HFFc6 (cell line): ENCODE data around the gene DNM1. TPM values are rescaled to one million over a fixed set of nuclear protein-coding genes. Genes with fewer than 3 reads are reported as not detected.

Experiments used
- DNase-seq: peaks from one replicate; pipeline ENCODE4 v3.0.0-alpha.2; 2018
- H3K27ac Mint-ChIP-seq: 2 replicates; pipeline ENCODE4 v1.8.0; 2020; ENCODE audit warnings: mild to moderate bottlenecking, mixed read lengths
- H3K27me3 Mint-ChIP-seq: 2 replicates; pipeline ENCODE4 v1.8.0; 2021; ENCODE audit warnings: mild to moderate bottlenecking, moderate library complexity, mixed read lengths; ENCODE audit not compliant: insufficient read depth
- H3K36me3 Mint-ChIP-seq: 2 replicates; pipeline ENCODE4 v1.8.0; 2021; ENCODE audit warnings: low read depth, mixed read lengths
- H3K4me1 Mint-ChIP-seq: 2 replicates; pipeline ENCODE4 v1.8.0; 2020; ENCODE audit warnings: low read depth, mixed read lengths
- H3K4me3 Mint-ChIP-seq: 2 replicates; pipeline ENCODE4 v1.8.0; 2020; ENCODE audit warnings: mild to moderate bottlenecking, moderate library complexity, mixed read lengths
- H3K9me3 Mint-ChIP-seq: 2 replicates; pipeline ENCODE4 v1.8.0; 2020; ENCODE audit warnings: mild to moderate bottlenecking, mixed read lengths
- total RNA-seq, 6 experiments: library from RNA; stranded (reverse); fragmentation: NEBNext Ultra II Directional; extraction: Animal tissue kit (Norgen Biotek cat#: 25700); gene quantifications; 2 replicates in 1 of 6; 3 replicates in 5 of 6; pipeline ENCODE4 v1.2.3, GENCODE V29; 2021
- TF ChIP-seq, protein P1 (sequence below): fragments of 200-600 bp; sonication (generic); IDR thresholded peaks from 2 replicates; pipeline ENCODE4 v1.5.0; 2021; ENCODE audit warnings: antibody characterized with exemption, mild to moderate bottlenecking

DNM1 gene
- total RNA-seq, 6 experiments from 2014 or later = 17.4 to 38.2 (median 32.7) TPM

- peaks cover 15% of the 10 kb centered on the region for H3K36me3 Mint-ChIP-seq
These were observed 33.3 kb upstream of the DNM1 start for GRCh38 chr9:128169925-128170324.

GRCh38 chr9:128174062-128174461, 29.1 kb upstream of the DNM1 start:
- H3K9me3 Mint-ChIP-seq = no peaks in the 10 kb centered on the region
- no peak overlapping the region for H3K4me3 Mint-ChIP-seq
- DNase-seq = no peak
- H3K27me3 Mint-ChIP-seq = no peaks in the 10 kb centered on the region
- TF ChIP-seq, protein P1, sequence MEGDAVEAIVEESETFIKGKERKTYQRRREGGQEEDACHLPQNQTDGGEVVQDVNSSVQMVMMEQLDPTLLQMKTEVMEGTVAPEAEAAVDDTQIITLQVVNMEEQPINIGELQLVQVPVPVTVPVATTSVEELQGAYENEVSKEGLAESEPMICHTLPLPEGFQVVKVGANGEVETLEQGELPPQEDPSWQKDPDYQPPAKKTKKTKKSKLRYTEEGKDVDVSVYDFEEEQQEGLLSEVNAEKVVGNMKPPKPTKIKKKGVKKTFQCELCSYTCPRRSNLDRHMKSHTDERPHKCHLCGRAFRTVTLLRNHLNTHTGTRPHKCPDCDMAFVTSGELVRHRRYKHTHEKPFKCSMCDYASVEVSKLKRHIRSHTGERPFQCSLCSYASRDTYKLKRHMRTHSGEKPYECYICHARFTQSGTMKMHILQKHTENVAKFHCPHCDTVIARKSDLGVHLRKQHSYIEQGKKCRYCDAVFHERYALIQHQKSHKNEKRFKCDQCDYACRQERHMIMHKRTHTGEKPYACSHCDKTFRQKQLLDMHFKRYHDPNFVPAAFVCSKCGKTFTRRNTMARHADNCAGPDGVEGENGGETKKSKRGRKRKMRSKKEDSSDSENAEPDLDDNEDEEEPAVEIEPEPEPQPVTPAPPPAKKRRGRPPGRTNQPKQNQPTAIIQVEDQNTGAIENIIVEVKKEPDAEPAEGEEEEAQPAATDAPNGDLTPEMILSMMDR = no peak
- no peak overlapping the region for H3K27ac Mint-ChIP-seq
- H3K4me1 Mint-ChIP-seq = peaks cover 17% of the 10 kb centered on the region
- peaks cover 13% of the 10 kb centered on the region; the same call in 1 of the 2 replicates for H3K36me3 Mint-ChIP-seq

More at GRCh38 chr9:128169925-128170324, 33.3 kb upstream of the DNM1 start:
- Mint-ChIP-seq H3K4me3 (no peak overlapping the region), H3K27me3 (peaks cover 2% of the 10 kb centered on the region; the same call in 1 of the 2 replicates), H3K4me1 (peaks cover 13% of the 10 kb centered on the region), H3K9me3 (no peaks in the 10 kb centered on the region), H3K27ac (no peak overlapping the region)
- TF ChIP-seq, protein P1 = no peak
- no peak for DNase-seq

DNA sequence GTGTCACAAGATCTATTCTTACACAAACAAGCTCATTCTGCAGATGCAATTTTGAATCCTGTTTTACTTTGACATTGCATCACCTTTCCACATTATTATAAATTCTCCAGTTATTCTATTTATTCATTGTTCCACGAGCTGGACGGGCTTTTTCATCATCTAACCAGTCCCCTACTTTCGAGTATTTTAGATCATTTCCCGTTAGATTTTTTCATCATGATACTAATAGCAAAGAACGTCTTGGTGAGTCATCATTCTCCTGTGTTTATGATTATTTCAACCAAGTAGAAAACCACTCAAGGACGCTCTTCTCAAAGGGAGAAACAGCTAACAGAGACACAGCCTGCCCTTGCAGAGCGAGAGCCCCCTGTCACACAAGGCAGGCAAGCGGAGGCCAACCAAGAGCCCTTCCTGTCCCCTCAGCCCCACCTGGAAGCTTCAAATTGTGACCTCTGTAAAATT, 28.0 kb upstream of the DNM1 start:
- no peak for DNase-seq
- Mint-ChIP-seq H3K4me1 (peaks cover 13% of the 10 kb centered on the region), H3K9me3 (no peaks in the 10 kb centered on the region), H3K27ac (peak overlapping the region; percentile 17), H3K4me3 (no peak overlapping the region), H3K36me3 (peaks cover 9% of the 10 kb centered on the region; the same call in 1 of the 2 replicates), H3K27me3 (no peaks in the 10 kb centered on the region)
- TF ChIP-seq, protein P1 = no peak

GRCh38 chr9:128175726-128176125, 27.5 kb upstream of the DNM1 start:
- no peak for DNase-seq
- Mint-ChIP-seq H3K36me3 (peaks cover 11% of the 10 kb centered on the region; the same call in 1 of the 2 replicates), H3K27me3 (no peaks in the 10 kb centered on the region), H3K4me3 (no peak overlapping the region), H3K27ac (peak overlapping the region; percentile 32), H3K4me1 (peaks cover 13% of the 10 kb centered on the region), H3K9me3 (no peaks in the 10 kb centered on the region)
- TF ChIP-seq, protein P1 = no peak

DNA sequence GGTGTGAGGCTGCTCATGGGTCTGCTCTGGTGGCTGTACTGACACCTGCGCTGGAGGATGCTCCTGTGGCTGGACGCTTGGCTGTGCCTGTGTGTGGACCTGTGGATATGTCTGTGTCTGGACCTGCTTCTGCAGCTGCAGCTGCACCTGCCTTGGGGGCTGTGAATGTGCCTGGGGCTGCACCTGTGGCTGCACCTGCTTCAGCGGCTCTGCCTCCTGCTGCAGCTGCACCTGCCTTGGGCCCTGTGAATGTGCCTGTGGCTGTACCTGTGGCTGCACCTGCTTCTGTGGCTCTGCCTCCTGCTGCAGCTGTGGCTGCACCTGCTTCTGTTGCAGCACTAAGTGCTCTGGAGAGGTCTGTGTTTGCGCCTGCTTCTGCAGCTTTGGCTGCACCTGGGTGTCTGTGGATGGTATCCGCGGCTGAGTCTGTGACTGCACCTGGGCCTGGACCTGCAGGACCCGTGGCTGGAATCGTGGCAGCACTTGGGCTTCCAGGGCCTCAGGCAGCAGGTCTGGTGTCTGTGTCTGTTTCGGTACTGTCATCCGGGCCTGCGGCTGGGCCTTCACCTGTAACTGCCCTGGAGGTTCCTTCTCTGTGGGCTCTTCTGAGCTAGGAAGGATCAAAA, 24.3 kb upstream of the DNM1 start:
- H3K27me3 Mint-ChIP-seq = no peaks in the 10 kb centered on the region
- H3K4me1 Mint-ChIP-seq = peaks cover 20% of the 10 kb centered on the region
- TF ChIP-seq, protein P1 = no peak
- no peak for DNase-seq
- H3K27ac Mint-ChIP-seq = no peak overlapping the region
- no peaks in the 10 kb centered on the region for H3K9me3 Mint-ChIP-seq
- no peak overlapping the region for H3K4me3 Mint-ChIP-seq
- peaks cover 25% of the 10 kb centered on the region for H3K36me3 Mint-ChIP-seq
